Gastrocnemius medialis (tissue), 4 donors: ENCODE measurements around the gene PML. TPM values are rescaled to one million over a fixed set of nuclear protein-coding genes. Genes with fewer than 3 reads are reported as not detected.

ENCODE experiments used
- ATAC-seq, 2 donors: fragments of 150-250 bp; one replicate each; pipeline ENCODE4 v1.9.1; 2016
- DNase-seq, 2 donors: peaks; one replicate each; pipeline ENCODE4 v3.0.0-alpha.2; 2019
- H3K27ac ChIP-seq, 4 donors: fragments of 200-600 bp; sonication (generic); 1 replicate in 1 of 4; 2 replicates in 3 of 4; pipeline ENCODE4 v1.5.1; 2016 to 2018; ENCODE audit warnings: mild to moderate bottlenecking in 2 of 4, moderate library complexity in 1 of 4
- H3K27me3 ChIP-seq, 3 donors: fragments of 200-600 bp; sonication (generic) in 2 of 3; 1 replicate in 1 of 3; 2 replicates in 2 of 3; pipeline versions ENCODE4 v1.5.1 to v1.6.0; 2016 to 2019; ENCODE audit warnings: mild to moderate bottlenecking in 1 of 3, moderate library complexity in 1 of 3
- H3K36me3 ChIP-seq, 2 donors: fragments of 200-600 bp; sonication (generic) in 1 of 2; one replicate each; pipeline ENCODE4 v1.5.1; 2017 to 2018
- H3K4me1 ChIP-seq, 2 donors: fragments of 200-600 bp; sonication (generic) in 1 of 2; one replicate each; pipeline ENCODE4 v1.5.1; 2016 to 2017; ENCODE audit warnings: mild to moderate bottlenecking in 2 of 2
- H3K4me3 ChIP-seq, 4 donors: fragments of 200-600 bp; sonication (generic) in 3 of 4; 1 replicate in 1 of 4; 2 replicates in 3 of 4; pipeline ENCODE4 v1.5.1; 2016 to 2019; ENCODE audit warnings: mild to moderate bottlenecking in 2 of 4
- H3K9me3 ChIP-seq, 3 donors: fragments of 200-600 bp; sonication (generic) in 2 of 3; 1 replicate in 1 of 3; 2 replicates in 2 of 3; pipeline ENCODE4 v1.5.1; 2016 to 2019
- CTCF ChIP-seq, 5 experiments: fragments of 450-650 bp in 3 of 5; fragments of 200-600 bp in 2 of 5; sonication (generic) in 2 of 5; IDR thresholded peaks in 4 of 5; conservative IDR thresholded peaks in 1 of 5; 1 replicate in 4 of 5; 2 replicates in 1 of 5; pipeline ENCODE4 v1.5.1; 2016 to 2019; ENCODE audit warnings: antibody characterized with exemption in 5 of 5, mild to moderate bottlenecking in 3 of 5, moderate library complexity in 3 of 5
- POLR2A ChIP-seq, 2 donors: fragments of 450-650 bp; IDR thresholded peaks; one replicate each; pipeline ENCODE4 v1.6.1; 2017; ENCODE audit warnings: antibody characterized with exemption in 2 of 2, mild to moderate bottlenecking in 2 of 2, moderate library complexity in 2 of 2
- in situ Hi-C, 4 donors: fragments of 200-750 bp; cut with MboI; loops; one replicate each; pipeline versions ENCODE4 v1.15.0 to v1.8.0; 2017; ENCODE audit warnings: low sequenced_read_pairs in 4 of 4
- intact Hi-C: fragments of 100-400 bp; cut with DNase I; formaldehyde crosslinking; loops from one replicate; pipeline ENCODE4 v1.15.1; 2023; ENCODE audit warnings: low total_unique reads
- total RNA-seq, 4 donors: library from RNA; depleted of rRNA; stranded (reverse); fragments of >200 nt; gene quantifications; one replicate each; pipeline versions ENCODE4 v1.1.0 to v1.2.3, GENCODE V29; 2016

PML gene
- total RNA-seq, 4 donors from 2014 or later = 17.3 to 42.1 (median 21.2) TPM

- in situ Hi-C loops (no loop called here), intact Hi-C loops (no loop called here)
- ATAC-seq (no peak), DNase-seq (no peak)
- Histone ChIP-seq H3K4me3 (no peak overlapping the region), H3K9me3 (no peaks in the 10 kb centered on the region), H3K27ac (no peak overlapping the region), H3K4me1 (peaks cover 16 to 17% of the 10 kb centered on the region in 2 donors), H3K27me3 (no peaks in the 10 kb centered on the region), H3K36me3 (peaks cover 0 to 39% of the 10 kb centered on the region in 2 donors)
- no peak for TF ChIP-seq CTCF (IDR thresholded peaks at IDR 0.05 in 4 of 5, conservative IDR thresholded peaks at IDR 0.05 in 1 of 5)
- TF ChIP-seq POLR2A (IDR thresholded peaks at IDR 0.05) = no peak
These were observed 30.9 kb downstream of the PML start for GRCh38 chr15:74025436-74025835.

GRCh38 chr15:74027688-74028087 is 33.2 kb downstream of the PML start:
- ATAC-seq (no peak), DNase-seq (no peak)
- intact Hi-C loops (no loop called here), in situ Hi-C loops (no loop called here)
- Histone ChIP-seq H3K4me1 (peaks cover 16 to 17% of the 10 kb centered on the region in 2 donors), H3K4me3 (no peak overlapping the region), H3K9me3 (no peaks in the 10 kb centered on the region), H3K27me3 (no peaks in the 10 kb centered on the region), H3K27ac (no peak overlapping the region), H3K36me3 (peaks cover 0 to 38% of the 10 kb centered on the region in 2 donors)
- no peak for TF ChIP-seq CTCF (IDR thresholded peaks at IDR 0.05 in 4 of 5, conservative IDR thresholded peaks at IDR 0.05 in 1 of 5)
- no peak for TF ChIP-seq POLR2A (IDR thresholded peaks at IDR 0.05)

GRCh38 chr15:74028646-74029045 is 34.1 kb downstream of the PML start:
- Histone ChIP-seq H3K4me3 (no peak overlapping the region), H3K27ac (no peak overlapping the region), H3K9me3 (no peaks in the 10 kb centered on the region), H3K27me3 (no peaks in the 10 kb centered on the region), H3K36me3 (peaks cover 0 to 36% of the 10 kb centered on the region in 2 donors), H3K4me1 (peaks cover 16 to 17% of the 10 kb centered on the region in 2 donors)
- ATAC-seq (no peak), DNase-seq (no peak)
- in situ Hi-C loops = no loop called here
- no peak for TF ChIP-seq CTCF (IDR thresholded peaks at IDR 0.05 in 4 of 5, conservative IDR thresholded peaks at IDR 0.05 in 1 of 5)
- TF ChIP-seq POLR2A (IDR thresholded peaks at IDR 0.05) = no peak
- intact Hi-C loops = no loop called here

GRCh38 chr15:74032046-74032445 is 37.5 kb downstream of the PML start:
- intact Hi-C loops = no loop called here
- H3K4me1 ChIP-seq = no peaks in the 10 kb centered on the region
- H3K9me3 ChIP-seq = no peaks in the 10 kb centered on the region
- H3K27me3 ChIP-seq = no peaks in the 10 kb centered on the region
- no peak overlapping the region for H3K4me3 ChIP-seq
- no peak for TF ChIP-seq POLR2A (IDR thresholded peaks at IDR 0.05)
- TF ChIP-seq CTCF (IDR thresholded peaks at IDR 0.05 in 4 of 5, conservative IDR thresholded peaks at IDR 0.05 in 1 of 5) = no peak
- in situ Hi-C loops = no loop called here
- H3K27ac ChIP-seq = no peak overlapping the region
- H3K36me3 ChIP-seq = peaks cover 0 to 39% of the 10 kb centered on the region in 2 donors
- DNase-seq = no peak
- ATAC-seq = no peak
